Left lung (tissue), 10 donors: Measurements from ENCODE around the gene HOXB4. TPM values are rescaled to one million over a fixed set of nuclear protein-coding genes. Genes with fewer than 3 reads are reported as not detected.

Source experiments
- ATAC-seq: fragments of 200-7000 bp; cut with Tn5 transposase; one replicate; pipeline ENCODE4 v1.9.1; 2020; ENCODE audit warnings: moderate library complexity
- DNase-seq, 4 donors: peaks; one replicate each; pipeline ENCODE4 v3.0.0-alpha.2; 2013 to 2020
- H3K27ac ChIP-seq, 2 donors: fragments of 200-600 bp; sonication (generic) in 1 of 2; one replicate each; pipeline versions ENCODE4 v1.5.0 to v1.8.0; 2020 to 2021
- H3K27me3 ChIP-seq, 2 donors: fragments of 200-600 bp; sonication (generic) in 1 of 2; one replicate each; pipeline versions ENCODE4 v1.5.0 to v1.8.0; 2020 to 2021
- H3K36me3 ChIP-seq, 2 donors: fragments of 200-600 bp; sonication (generic) in 1 of 2; one replicate each; pipeline versions ENCODE4 v1.5.0 to v1.8.0; 2020 to 2021
- H3K4me1 ChIP-seq, 2 donors: fragments of 200-600 bp; one replicate each; pipeline ENCODE4 v1.8.0; 2021
- H3K4me3 ChIP-seq, 2 donors: fragments of 200-600 bp; sonication (generic) in 1 of 2; one replicate each; pipeline versions ENCODE4 v1.5.0 to v1.8.0; 2020 to 2021; ENCODE audit warnings: mild to moderate bottlenecking in 1 of 2
- H3K9me3 ChIP-seq, 2 donors: fragments of 200-600 bp; sonication (generic) in 1 of 2; one replicate each; pipeline versions ENCODE4 v1.5.0 to v1.8.0; 2020 to 2021
- intact Hi-C, 2 donors: fragments of 100-400 bp; cut with DNase I; formaldehyde crosslinking; loops; one replicate each; pipeline versions ENCODE4 v1.11.2 to v1.14.2; 2022
- polyA plus RNA-seq, 6 donors: library from polyadenylated mRNA; unstranded; fragments of 120-200 nt; gene quantifications; one replicate each; pipeline ENCODE4 v1.2.1, GENCODE V29; 2013; ENCODE audit not compliant: insufficient read length in 6 of 6
- total RNA-seq, 2 donors: library from RNA; stranded (reverse); fragmentation: NEBNext Ultra II Directional; extraction: Animal tissue kit (Norgen Biotek cat#: 25700); gene quantifications; one replicate each; pipeline ENCODE4 v1.2.1, GENCODE V29; 2021
- TF ChIP-seq, protein P1 (sequence below), 2 donors: fragments of 200-600 bp; sonication (generic) in 1 of 2; IDR thresholded peaks; one replicate each; pipeline versions ENCODE4 v1.5.0 to v1.8.0; 2021; ENCODE audit warnings: antibody characterized with exemption in 2 of 2
- donor health status: DM: no; HTN: yes; CAD: no.
- donor health status: DM: no; HTN: no; CAD: no.

The HOXB4 gene
- total and polyA plus RNA-seq, 8 donors: 4.5 to 19.0 (median 12.8) TPM

DNA sequence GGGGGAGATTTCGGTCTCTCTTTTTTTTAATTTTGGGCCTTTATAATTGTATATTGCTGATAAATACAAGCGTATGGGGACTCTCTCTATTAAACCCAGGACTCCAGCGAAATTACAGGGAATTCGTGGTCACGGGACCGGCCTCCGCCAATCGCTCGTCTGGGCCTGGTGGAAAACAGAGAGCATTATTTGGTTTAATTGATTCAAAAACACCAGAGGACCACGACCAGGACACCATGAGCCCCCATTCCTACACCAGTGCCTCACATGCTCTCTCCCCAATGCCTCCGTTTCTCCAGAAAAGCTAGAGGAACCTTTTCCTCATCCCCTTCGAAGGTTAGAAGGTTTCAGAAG is 33.2 kb downstream of the HOXB4 start, which contains the start of gene HOXB2:
Gene HOXB2 (minus strand): TSS at position 88 of the 354 bp plus-strand sequence. CDS start 198 bp downstream, outside the sequence.
- Histone ChIP-seq H3K4me3 (peak within 1 kb of the TSS; percentile 51 to 63), H3K9me3 (no peaks in the 10 kb centered on the region), H3K36me3 (no peaks in the 10 kb centered on the region), H3K27ac (peak within 1 kb of the TSS; percentile 82 to 89), H3K4me1 (peaks cover 0 to 22% of the 10 kb centered on the region in 2 donors), H3K27me3 (peaks cover 29 to 100% of the 10 kb centered on the region in 2 donors)
- ATAC-seq: no peak
- DNase-seq: no peak
- TF ChIP-seq, protein P1, sequence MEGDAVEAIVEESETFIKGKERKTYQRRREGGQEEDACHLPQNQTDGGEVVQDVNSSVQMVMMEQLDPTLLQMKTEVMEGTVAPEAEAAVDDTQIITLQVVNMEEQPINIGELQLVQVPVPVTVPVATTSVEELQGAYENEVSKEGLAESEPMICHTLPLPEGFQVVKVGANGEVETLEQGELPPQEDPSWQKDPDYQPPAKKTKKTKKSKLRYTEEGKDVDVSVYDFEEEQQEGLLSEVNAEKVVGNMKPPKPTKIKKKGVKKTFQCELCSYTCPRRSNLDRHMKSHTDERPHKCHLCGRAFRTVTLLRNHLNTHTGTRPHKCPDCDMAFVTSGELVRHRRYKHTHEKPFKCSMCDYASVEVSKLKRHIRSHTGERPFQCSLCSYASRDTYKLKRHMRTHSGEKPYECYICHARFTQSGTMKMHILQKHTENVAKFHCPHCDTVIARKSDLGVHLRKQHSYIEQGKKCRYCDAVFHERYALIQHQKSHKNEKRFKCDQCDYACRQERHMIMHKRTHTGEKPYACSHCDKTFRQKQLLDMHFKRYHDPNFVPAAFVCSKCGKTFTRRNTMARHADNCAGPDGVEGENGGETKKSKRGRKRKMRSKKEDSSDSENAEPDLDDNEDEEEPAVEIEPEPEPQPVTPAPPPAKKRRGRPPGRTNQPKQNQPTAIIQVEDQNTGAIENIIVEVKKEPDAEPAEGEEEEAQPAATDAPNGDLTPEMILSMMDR (IDR thresholded peaks at IDR 0.05): no peak
- intact Hi-C loops: no loop called here

DNA sequence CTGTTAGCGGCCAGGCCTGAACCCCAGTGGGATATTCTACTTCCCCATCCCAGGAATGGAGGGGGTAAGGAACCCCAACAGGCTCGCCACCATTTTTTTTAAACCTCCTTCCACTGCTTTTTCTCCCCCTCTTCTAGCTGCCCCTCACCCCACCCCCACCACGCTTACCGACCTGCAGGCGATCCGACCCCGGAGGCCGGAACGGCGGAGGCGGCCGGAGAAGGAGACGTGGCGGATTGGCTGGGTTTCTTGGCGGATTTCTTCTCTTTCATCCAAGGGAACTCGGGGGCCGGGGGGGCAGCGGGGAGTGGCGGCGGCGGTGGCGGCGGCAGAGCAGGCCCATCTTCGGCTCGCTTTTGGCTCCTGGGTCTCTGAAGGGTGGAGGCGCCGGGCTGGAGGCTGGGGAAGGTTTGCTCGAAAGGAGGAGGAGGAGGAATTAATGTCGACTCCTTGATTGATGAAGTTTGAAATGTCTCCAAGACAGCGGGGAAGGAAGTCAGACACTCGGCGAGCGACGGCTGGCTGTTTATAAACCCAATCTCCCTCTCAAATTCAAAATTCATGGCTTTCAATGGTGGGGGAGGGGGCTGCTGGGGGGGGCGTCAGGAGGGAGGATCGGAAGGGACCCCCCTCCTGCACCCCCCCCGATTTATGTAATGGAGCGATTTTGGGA is 33.7 kb downstream of the HOXB4 start:
- ATAC-seq (peak; percentile 53), DNase-seq (peak; percentile 82 to 93 (median 87))
- TF ChIP-seq, protein P1 (IDR thresholded peaks at IDR 0.05): no peak
- Histone ChIP-seq H3K4me1 (peaks cover 0 to 22% of the 10 kb centered on the region in 2 donors), H3K27ac (peak overlapping the region; percentile 82 to 89), H3K4me3 (peak overlapping the region; percentile 51 to 63), H3K36me3 (no peaks in the 10 kb centered on the region), H3K27me3 (peaks cover 29 to 100% of the 10 kb centered on the region in 2 donors), H3K9me3 (no peaks in the 10 kb centered on the region)
- intact Hi-C loops: no loop called here

DNA sequence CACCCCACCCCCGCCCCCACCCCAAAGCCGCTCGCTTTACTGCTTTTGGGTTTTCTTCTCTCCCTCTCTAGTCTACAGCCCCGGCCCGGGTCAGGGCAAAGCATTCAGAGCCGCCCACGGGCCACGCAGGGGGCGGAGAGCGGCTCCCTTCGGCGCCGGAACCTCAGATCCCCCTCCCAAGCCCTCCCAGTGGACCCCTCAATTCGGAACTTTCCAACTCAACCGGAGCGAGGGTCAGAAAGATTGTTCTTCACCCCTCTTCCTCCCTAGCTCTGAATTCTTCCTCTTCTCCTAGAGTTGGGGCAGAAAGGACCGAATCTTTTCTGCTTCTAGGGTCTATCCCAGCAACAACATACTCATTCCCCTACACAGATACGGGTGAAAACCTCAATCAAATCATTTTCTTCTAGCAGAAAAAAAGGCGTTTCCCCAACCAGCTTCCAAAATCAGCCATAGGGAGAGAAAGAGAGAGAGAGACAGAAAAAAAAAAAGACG is 34.2 kb downstream of the HOXB4 start:
- H3K27ac ChIP-seq: peak overlapping the region; percentile 82 to 89
- H3K4me3 ChIP-seq: peak overlapping the region; percentile 51 to 63
- ATAC-seq (peak; percentile 11), DNase-seq (no peak)
- no peaks in the 10 kb centered on the region for H3K36me3 ChIP-seq
- no peaks in the 10 kb centered on the region for H3K9me3 ChIP-seq
- intact Hi-C loops: no loop called here
- TF ChIP-seq, protein P1 (IDR thresholded peaks at IDR 0.05): no peak
- H3K4me1 ChIP-seq: peaks cover 0 to 22% of the 10 kb centered on the region in 2 donors
- peaks cover 29 to 100% of the 10 kb centered on the region in 2 donors for H3K27me3 ChIP-seq

DNA sequence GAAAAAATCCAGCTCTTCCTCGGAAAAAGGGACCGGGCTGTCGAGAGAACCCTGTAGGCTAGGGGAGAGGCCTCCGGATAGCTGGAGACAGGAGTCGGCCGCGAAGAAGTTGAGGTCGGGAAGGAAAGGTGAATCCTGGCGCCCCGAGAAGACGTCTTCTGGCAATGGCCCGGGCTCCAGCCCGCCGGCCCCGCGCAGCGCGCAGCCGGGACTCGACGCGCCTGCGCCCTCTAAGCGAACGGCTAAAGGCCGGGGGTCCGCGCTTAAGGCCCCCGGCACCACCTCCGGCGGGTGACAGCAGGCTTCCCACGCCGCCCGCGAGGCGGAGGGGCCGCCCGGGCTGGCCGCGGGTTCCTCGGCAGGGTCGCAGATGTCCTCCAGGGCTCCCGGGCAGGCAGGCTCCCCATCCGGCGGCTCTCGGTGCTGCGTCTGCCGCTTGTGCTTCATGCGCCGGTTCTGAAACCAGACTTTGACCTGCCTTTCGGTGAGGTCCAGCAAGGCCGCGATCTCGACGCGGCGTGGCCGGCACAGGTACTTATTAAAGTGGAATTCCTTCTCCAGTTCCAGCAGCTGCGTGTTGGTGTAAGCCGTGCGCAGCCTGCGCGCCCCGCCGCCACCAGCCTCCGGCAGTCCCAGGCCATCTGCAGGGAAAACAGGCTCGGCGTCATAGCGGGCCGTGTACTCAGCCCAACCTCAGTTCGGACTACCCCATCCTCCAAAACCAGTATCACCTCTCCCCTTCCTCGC is 34.9 kb downstream of the HOXB4 start:
- H3K4me3 ChIP-seq: peak overlapping the region; percentile 51 to 63
- DNase-seq (peak in 2 of 4 donors; percentile 31 to 74), ATAC-seq (peak; percentile 20)
- intact Hi-C loops: no loop called here
- peaks cover 29 to 100% of the 10 kb centered on the region in 2 donors for H3K27me3 ChIP-seq
- H3K36me3 ChIP-seq: no peaks in the 10 kb centered on the region
- no peaks in the 10 kb centered on the region for H3K9me3 ChIP-seq
- TF ChIP-seq, protein P1 (IDR thresholded peaks at IDR 0.05): no peak
- H3K4me1 ChIP-seq: peaks cover 0 to 22% of the 10 kb centered on the region in 2 donors
- peak overlapping the region; percentile 82 to 89 for H3K27ac ChIP-seq

DNA sequence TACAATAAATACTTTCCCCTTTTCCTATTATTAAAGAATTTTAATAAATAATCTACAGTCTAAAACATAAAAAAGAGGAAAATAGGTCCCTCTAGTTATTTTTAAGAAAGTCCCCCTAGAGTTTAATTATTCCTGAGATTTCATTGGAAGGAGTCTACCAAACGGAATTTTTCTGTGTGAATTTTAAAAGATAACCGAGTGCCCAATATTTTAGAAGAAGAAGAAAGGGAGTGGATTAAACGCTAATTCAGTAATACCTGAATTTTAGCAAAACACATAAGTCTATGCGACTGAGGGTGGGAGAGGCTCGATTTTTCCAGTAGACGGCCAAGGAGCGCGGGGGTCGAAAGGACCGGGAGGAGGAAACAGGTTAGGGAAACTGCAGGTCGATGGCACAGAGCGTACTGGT is 35.4 kb downstream of the HOXB4 start:
- Histone ChIP-seq H3K9me3 (no peaks in the 10 kb centered on the region), H3K4me1 (peaks cover 0 to 22% of the 10 kb centered on the region in 2 donors), H3K27ac (peak overlapping the region; percentile 82 to 89), H3K36me3 (no peaks in the 10 kb centered on the region), H3K4me3 (peak overlapping the region; percentile 51 to 63), H3K27me3 (peaks cover 29 to 100% of the 10 kb centered on the region in 2 donors)
- TF ChIP-seq, protein P1 (IDR thresholded peaks at IDR 0.05): no peak
- ATAC-seq: no peak
- DNase-seq: no peak
- intact Hi-C loops: no loop called here
